Inflammatory macrophage treated with lipopolysaccharide for 1 hour (primary cell): Measurements from ENCODE around the gene LRRTM3.

Experiments used
- DNase-seq, 2 donors: peaks; one replicate each; pipeline ENCODE4 v3.0.0-alpha.2; 2020 to 2022

The LRRTM3 gene

DNA sequence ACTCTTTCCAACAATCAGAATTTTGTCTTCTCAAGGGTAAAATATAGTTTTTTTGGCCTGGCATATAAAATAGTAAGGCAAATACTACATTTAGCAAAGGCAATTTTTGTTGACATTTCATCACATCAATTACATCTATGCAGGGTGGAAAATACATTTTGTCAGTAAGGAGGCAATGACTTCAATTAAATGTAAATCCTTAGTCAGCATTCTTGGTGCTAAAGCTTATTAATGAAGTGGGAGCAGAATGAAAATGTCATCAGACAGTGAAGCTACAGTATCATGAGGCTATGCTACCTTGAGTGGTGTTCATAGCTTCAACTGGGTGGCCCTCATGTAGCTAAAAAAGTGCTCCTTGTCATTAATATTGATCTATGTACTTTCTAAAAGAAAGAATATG is 8.9 kb downstream of the LRRTM3 start:
- no peak for DNase-seq

DNA sequence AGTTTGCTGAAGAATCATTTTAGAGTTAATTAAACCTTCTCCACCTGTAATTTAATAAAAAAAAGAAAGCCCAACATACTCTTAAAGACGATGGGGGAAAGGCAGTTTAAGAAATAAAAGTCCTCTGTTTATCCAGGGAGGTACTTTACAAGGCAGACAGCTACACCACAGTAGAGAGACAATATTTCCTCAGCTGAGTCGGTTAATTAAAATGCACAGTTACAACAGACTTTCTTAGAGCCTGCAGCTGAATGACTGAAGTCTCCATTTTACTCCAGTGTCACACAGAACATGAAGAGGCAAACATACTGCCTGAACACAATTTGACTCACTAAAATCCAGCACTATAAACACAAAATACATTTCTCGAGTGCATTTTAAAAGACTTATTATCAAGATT is 15.1 kb downstream of the LRRTM3 start:
- DNase-seq: no peak

GRCh38 chr10:66941491-66941890 is 15.7 kb downstream of the LRRTM3 start:
- no peak for DNase-seq

DNA sequence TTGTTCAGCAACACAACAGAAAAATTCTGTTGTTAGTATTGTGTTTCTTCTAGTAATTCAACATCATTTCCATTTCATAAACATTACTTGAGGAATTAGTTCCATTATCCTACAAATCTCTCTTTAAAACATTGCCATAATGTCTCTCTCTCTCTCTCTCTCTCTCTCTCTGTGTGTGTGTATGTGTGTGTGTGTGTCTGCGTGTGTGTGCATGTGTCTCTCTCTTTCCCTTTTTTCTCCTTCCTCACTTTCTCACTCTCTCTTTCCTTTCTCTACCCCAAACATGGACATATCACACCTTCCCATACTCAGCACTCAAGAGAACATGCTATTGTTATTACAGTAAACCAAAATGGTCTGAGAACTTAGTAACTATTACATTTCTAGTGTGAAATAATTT is 16.6 kb downstream of the LRRTM3 start:
- no peak for DNase-seq

DNA sequence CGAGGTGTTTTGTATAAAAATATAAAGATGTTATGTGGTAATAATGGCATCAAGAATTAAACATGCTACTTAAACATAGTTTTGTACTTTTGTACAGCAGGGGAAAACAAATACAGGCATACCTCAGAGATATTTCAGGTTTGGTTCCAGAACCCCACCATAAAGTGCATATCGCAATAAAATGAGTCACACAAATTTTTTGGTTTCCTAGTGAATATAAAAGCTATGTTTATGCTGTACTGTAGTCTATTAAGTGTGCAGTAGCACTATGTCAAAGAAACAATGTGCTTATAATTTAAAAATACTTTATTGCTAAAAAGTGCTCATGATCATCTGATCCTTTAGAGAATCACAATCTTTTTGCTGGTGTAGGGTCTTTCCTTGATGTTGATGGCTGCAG is 17.8 kb downstream of the LRRTM3 start:
- DNase-seq: no peak

- DNase-seq: no peak
Measured at GRCh38 chr10:66951896-66952295, 26.1 kb downstream of the LRRTM3 start.

GRCh38 chr10:66958466-66958865 is 32.6 kb downstream of the LRRTM3 start:
- DNase-seq: no peak

DNA sequence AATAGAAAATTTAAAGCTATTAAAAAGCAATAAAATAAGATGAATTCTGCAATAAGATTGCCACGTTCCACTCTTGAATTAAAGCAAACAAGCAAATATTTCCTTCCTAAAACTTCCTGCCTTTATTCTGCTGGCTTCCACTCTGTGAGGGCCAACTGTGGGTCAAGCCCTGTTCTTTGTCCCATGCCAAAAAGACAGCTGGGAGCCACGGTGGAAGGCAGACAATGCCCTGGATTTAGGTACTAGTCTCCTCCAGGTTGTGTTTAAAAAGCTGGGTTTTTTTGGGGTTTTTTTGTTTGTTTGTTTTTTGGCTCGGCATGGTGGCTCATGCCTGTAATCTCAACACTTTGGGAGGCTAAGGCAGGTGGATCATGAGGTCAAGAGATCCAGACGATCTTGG is 39.1 kb downstream of the LRRTM3 start:
- DNase-seq: no peak

- DNase-seq: no peak
Measured at GRCh38 chr10:66980246-66980815, 54.5 kb downstream of the LRRTM3 start.

GRCh38 chr10:66981361-66982052 is 55.7 kb downstream of the LRRTM3 start:
- no peak for DNase-seq

DNA sequence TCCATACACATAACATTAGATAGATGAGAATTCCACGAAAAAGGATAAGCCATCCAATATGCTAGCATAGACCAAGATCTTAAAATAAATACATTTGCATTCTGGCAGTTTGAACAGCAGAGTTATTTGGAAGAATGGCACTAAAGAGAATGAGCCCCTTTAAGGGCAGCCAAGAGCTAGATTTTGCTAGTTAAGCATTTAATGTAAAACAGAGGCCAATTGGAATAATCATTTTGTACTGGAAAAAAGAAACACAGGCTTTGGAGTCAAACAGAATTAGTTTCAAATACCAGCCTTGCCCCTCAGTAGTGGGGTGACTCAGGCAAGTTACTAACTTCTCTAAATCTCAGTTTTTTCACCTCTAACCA is 56.2 kb downstream of the LRRTM3 start:
- DNase-seq: no peak

DNA sequence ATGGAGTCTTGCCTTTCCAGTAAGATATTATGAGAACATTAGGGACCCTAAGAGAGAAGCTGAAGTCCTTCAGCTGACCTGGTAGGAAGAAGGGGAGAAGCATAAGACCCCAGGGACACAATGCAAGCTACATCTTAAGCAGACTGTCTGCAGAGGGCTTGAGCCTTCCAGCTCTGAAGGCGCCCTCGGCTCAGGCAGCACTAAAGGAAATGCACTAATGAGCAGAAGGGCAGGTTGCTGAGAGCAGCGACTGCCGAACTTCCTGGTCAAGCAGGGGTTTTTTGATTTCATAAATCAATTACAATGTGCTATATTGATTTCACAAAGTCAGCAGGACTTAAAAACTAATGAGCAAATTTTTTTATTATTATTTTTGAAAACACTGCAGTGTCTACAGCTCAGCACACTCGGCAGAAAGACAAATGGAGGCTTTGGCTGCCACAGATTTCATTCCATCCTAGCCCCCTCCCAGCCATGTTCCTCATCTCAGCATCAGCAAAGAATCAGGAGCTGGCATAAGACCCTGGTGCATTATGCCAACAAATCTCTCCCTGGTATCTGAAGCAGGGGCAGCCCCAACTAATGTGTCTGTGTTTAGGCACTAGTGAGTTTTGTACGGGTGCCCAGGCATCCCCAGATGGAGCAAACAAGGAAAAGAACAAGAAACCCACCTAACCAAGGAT is 57.1 kb downstream of the LRRTM3 start:
- no peak for DNase-seq

GRCh38 chr10:66983475-66983818 is 57.6 kb downstream of the LRRTM3 start:
- no peak for DNase-seq

GRCh38 chr10:66990143-66990830 is 64.5 kb downstream of the LRRTM3 start:
- no peak for DNase-seq

- no peak for DNase-seq
Measured at GRCh38 chr10:66996996-66997395, 71.2 kb downstream of the LRRTM3 start.

- no peak for DNase-seq
Measured at GRCh38 chr10:66999762-67000545, 74.1 kb downstream of the LRRTM3 start.

GRCh38 chr10:67004690-67005089 is 78.9 kb downstream of the LRRTM3 start:
- DNase-seq: no peak

- no peak for DNase-seq
Measured at GRCh38 chr10:67005981-67006380, 80.1 kb downstream of the LRRTM3 start.

GRCh38 chr10:67011480-67011879 is 85.6 kb downstream of the LRRTM3 start:
- DNase-seq: no peak

GRCh38 chr10:67011981-67012380 is 86.1 kb downstream of the LRRTM3 start:
- no peak for DNase-seq

GRCh38 chr10:67015225-67015624 is 89.4 kb downstream of the LRRTM3 start:
- no peak for DNase-seq

- no peak for DNase-seq
Measured at GRCh38 chr10:67017218-67017617, 91.4 kb downstream of the LRRTM3 start.

- DNase-seq: no peak
Measured at GRCh38 chr10:67022099-67022498, 96.3 kb downstream of the LRRTM3 start.
